ENCODE results near the gene XRCC5. TPM values are rescaled to one million over a fixed set of nuclear protein-coding genes. Genes with fewer than 3 reads are reported as not detected.

The XRCC5 gene
- total RNA-seq, 2 experiments from 2014 or later, result 510 to 515 TPM

DNA sequence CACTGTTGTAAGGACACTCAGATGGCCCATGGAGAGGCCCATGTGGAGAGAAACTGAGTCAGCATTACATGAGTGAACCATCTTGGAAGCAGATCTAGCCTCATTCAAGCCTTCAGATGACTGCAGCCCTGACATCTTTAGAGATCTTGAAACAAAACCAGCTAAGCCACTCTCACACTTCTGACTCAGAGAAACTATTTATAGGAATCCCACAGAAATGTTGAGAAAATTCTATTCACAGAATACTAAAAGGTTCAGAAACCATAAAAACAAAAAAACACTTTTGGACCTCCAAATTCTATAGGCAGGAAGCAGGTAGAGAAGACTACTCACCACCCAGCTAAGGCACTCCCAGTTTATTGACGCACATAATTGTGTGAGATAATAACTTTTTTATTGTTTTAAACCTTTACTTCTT, 18.8 kb upstream of the XRCC5 start:
- Mint-ChIP-seq H3K36me3 (peaks cover 1% of the 10 kb centered on the region), H3K27ac (peak overlapping the region; percentile 60), H3K4me1 (ENCODE audit: low read depth) (peaks cover 23% of the 10 kb centered on the region), H3K27me3 (no peaks in the 10 kb centered on the region), H3K4me3 (no peak overlapping the region), H3K9me3 (no peaks in the 10 kb centered on the region)
- CTCF ChIA-PET, result interaction anchor here (1.2 to 1.3 kb wide), 2 partner anchors 9 to 23 kb away, joined by 3 to 4 read pairs; partner anchors contain the start of genes PECR and TMEM169
- POLR2A ChIA-PET, result interaction anchor here (1.4 kb wide), 1 partner anchor 19 kb away, joined by 5 read pairs; the partner anchor contains the start of gene XRCC5
- DNase-seq, result peak; percentile 23
- intact Hi-C loops (cut with micrococcal nuclease), result loop anchor here (1.0 kb wide), 1 partner anchor 19 kb away; the partner anchor contains the start of gene XRCC5

DNA sequence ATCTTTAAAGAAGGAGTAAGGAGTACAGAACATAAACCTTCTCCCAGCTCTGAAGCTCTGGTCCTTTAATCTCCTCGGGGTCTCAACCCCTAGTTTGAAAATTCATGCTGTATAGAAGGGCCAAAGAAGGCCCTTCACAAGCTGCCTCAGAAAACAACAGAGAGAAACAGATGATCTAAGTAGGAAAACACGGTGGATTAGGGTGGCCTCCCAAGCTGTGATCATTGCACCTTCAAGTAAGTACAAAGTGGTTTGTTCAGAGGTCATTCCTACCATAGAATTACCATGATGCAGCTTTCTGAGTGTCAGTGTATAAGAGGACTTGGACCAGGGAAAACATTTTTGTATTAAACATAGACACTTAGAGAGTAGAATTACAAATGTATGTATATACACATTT, 16.5 kb upstream of the XRCC5 start:
- Mint-ChIP-seq H3K9me3 (no peaks in the 10 kb centered on the region), H3K4me3 (no peak overlapping the region), H3K36me3 (peaks cover 1% of the 10 kb centered on the region), H3K4me1 (ENCODE audit: low read depth) (peaks cover 14% of the 10 kb centered on the region), H3K27me3 (no peaks in the 10 kb centered on the region), H3K27ac (no peak overlapping the region)
- POLR2A ChIA-PET, result interaction anchor here (0.8 to 1.1 kb wide), 2 partner anchors 15 to 16 kb away, joined by 3 read pairs; partner anchors contain the start of gene XRCC5
- DNase-seq, result no peak
- intact Hi-C loops (cut with micrococcal nuclease), result no loop called here
- CTCF ChIA-PET, result interaction anchor here (0.9 to 2.0 kb wide), 4 partner anchors 10 to 34 kb away, joined by 3 to 7 read pairs (median 4); partner anchors contain the start of genes PECR, TMEM169 and XRCC5

DNA sequence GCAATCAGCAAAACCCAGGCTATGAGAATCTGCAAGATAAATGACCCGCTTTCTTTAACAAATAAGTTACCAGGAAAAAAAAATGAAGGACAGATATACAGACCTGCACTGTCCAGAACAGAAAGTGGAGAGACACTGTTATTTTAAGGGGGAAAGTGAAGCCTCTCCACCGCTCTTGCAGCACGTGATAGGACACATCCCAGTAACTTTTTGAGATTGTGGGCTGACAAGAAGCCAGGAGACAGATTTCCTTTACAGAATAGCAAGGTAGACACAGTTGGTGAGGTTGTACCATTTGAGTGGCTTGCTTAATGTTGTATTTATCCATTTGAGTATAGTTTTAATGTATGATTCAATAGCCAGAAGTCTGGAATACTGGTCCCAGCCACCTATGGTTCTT, 14.4 kb upstream of the XRCC5 start:
- Mint-ChIP-seq H3K4me1 (ENCODE audit: low read depth) (peaks cover 13% of the 10 kb centered on the region), H3K27ac (no peak overlapping the region), H3K9me3 (no peaks in the 10 kb centered on the region), H3K27me3 (no peaks in the 10 kb centered on the region), H3K36me3 (peaks cover 1% of the 10 kb centered on the region), H3K4me3 (no peak overlapping the region)
- ChIA-PET CTCF (interaction anchor here (1.9 kb wide), 1 partner anchor 13 kb away, joined by 5 read pairs; the partner anchor contains the start of genes PECR and TMEM169), POLR2A (no interaction called here)
- no peak for DNase-seq
- intact Hi-C loops (cut with micrococcal nuclease), result no loop called here

DNA sequence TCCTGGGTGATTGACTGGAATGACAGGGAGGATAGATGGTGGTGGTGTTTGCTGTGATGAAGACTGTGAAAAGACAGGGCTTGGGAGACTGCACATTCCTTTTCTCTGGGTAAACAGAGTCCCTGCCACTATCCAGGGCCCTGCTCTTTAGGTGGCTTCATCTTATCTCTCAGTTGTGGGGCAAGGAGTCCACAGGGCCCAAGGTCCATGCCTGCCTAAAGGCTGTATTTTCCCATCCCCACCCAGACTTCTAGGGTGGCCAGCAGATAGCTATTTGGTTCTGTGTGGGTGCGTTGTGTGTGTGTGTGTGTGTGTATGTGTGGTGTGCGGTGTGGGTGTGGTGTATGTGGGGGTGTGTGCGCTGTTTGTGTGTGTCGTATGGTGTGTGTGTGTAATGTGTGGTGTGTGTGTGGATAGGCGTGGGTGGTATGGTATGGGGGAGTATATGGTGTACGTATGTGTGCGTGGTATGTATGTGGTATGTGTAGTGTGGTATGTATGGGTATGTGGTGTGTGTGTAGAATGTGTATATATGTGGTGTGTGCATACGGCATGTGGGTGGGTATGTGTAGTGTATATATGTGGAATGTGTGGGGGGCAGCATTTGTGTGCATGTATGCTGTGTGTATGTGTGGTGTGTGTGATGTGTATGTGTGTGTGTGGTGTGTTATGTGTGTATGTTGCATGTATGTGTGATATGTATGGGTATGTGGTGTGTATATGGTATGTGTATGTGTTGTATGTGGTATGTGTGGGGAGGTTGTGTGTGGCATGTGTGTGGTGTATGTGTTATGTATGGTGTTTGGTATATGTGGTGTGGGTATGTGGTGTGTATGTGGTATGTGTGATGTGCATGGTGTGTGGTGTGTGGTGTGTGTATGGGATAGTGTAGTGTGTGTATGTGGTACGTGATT, 10.5 kb upstream of the XRCC5 start:
- CTCF ChIA-PET, result no interaction called here
- no peaks in the 10 kb centered on the region for H3K9me3 Mint-ChIP-seq
- H3K27ac Mint-ChIP-seq, result no peak overlapping the region
- POLR2A ChIA-PET, result no interaction called here
- intact Hi-C loops (cut with micrococcal nuclease), result no loop called here
- H3K36me3 Mint-ChIP-seq, result peaks cover 4% of the 10 kb centered on the region
- no peak for DNase-seq
- H3K4me1 Mint-ChIP-seq (ENCODE audit: low read depth), result no peaks in the 10 kb centered on the region
- no peaks in the 10 kb centered on the region for H3K27me3 Mint-ChIP-seq
- H3K4me3 Mint-ChIP-seq, result no peak overlapping the region

DNA sequence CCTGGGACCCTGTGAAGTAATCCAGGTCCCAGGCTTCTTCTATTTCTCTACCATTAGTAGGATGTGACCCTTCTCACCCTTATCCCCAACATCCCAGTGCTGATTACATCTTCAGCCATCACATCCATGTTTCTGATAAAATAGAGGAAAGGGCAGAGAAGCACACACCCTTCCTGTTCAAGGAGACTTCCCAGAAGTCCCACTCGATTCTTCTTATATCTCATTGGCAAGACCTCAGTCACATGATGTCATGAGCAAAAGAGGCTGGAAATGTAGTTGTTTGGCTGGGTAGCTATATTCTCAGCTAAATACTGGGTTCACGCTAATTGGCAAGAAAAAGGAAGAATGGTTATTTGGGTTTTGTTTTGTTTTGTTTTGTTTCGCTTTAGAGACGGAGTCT, 8.0 kb upstream of the XRCC5 start:
- H3K27me3 Mint-ChIP-seq, result no peaks in the 10 kb centered on the region
- POLR2A ChIA-PET, result no interaction called here
- CTCF ChIA-PET, result interaction anchor here (1.7 kb wide), 1 partner anchor 67 kb away, joined by 6 read pairs; no protein-coding TSS in a partner anchor

DNA sequence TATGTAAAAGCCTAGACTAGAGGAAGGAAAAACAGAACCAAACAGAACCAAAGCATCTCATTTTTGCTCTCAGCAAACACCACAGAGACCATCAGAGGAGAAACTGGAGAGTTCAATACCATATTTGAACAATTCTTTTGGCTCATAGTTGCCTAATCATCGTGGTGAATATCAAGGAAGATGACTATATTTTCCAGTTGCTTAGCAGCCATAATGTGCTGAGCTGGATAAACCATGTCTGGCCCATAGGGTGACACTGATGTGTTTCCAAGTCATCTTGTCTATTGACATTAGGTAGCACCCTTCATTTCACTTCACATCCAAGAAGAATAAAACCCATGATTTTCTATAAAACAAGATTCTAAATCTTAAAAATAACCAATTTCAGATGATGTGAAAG, 5.9 kb upstream of the XRCC5 start:
- DNase-seq, result no peak
- Mint-ChIP-seq H3K27ac (no peak overlapping the region), H3K36me3 (peaks cover 4% of the 10 kb centered on the region), H3K4me1 (ENCODE audit: low read depth) (peaks cover 2% of the 10 kb centered on the region), H3K27me3 (no peaks in the 10 kb centered on the region), H3K4me3 (no peak overlapping the region), H3K9me3 (no peaks in the 10 kb centered on the region)
- POLR2A ChIA-PET, result no interaction called here
- intact Hi-C loops (cut with micrococcal nuclease), result no loop called here
- CTCF ChIA-PET, result interaction anchor here (0.6 to 1.6 kb wide), 6 partner anchors 11 to 783 kb away, joined by 3 to 5 read pairs (median 5); no protein-coding TSS in a partner anchor

More for the DNA sequence above, 8.0 kb upstream of the XRCC5 start:
- Mint-ChIP-seq H3K9me3 (no peaks in the 10 kb centered on the region), H3K4me3 (no peak overlapping the region), H3K27ac (no peak overlapping the region), H3K4me1 (ENCODE audit: low read depth) (no peaks in the 10 kb centered on the region), H3K36me3 (peaks cover 4% of the 10 kb centered on the region)
- DNase-seq, result no peak
- intact Hi-C loops (cut with micrococcal nuclease), result no loop called here

DNA sequence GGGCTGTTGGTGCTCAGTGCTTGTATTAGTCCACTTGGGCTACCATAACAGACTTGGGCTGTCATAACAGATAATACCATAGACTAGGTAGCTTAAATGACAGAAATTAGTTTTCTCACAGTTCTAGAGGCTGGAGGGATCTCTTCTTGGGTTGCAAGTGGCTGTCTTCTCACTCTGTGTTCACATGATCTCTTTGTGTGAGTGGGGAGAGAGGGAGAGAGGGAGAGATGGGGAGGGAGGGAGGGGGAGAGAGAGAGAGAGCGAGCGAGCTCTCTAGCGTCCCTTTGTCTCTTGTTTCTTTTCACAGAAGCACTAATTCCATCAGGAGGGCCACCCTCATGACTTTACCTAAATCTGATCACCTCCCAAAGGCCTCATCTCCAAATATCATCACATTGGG, 4.5 kb upstream of the XRCC5 start:
- POLR2A ChIA-PET, result no interaction called here
- Mint-ChIP-seq H3K27ac (no peak overlapping the region), H3K4me1 (ENCODE audit: low read depth) (peaks cover 10% of the 10 kb centered on the region), H3K27me3 (peaks cover 2% of the 10 kb centered on the region), H3K4me3 (no peak overlapping the region), H3K9me3 (no peaks in the 10 kb centered on the region), H3K36me3 (peaks cover 10% of the 10 kb centered on the region)
- CTCF ChIA-PET, result interaction anchor here (0.9 to 1.6 kb wide), 3 partner anchors 9 to 299 kb away, joined by 4 to 5 read pairs (median 5); no protein-coding TSS in a partner anchor
- no peak for DNase-seq
- intact Hi-C loops (cut with micrococcal nuclease), result no loop called here

DNA sequence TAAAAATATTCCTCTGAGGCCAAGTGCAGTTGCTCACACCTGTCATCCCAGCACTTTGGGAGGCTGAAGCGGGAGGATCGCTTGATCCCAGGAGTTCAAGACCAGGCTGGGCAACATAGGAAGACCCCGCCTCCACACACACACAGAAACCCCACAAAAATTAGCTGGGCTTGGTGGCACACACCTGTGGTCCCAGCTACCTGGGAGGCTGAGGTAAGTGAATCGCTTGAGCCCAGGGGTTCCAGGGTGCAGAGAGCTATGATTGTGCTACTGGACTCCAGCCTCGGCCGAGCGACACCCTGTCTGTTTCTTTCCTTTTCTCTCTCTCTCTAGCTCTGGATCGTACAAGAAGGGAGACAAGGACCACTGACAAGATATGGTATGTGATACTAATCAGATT, 1.8 kb upstream of the XRCC5 start:
- intact Hi-C loops (cut with micrococcal nuclease), result no loop called here
- CTCF ChIA-PET, result interaction anchor here (3.3 to 7.6 kb wide), 4 partner anchors 13 to 74 kb away, joined by 32 to 50 read pairs (median 42); partner anchors contain the start of genes PECR and TMEM169
- POLR2A ChIA-PET, result interaction anchor here (1.0 kb wide), 1 partner anchor 15 kb away, joined by 3 read pairs; no protein-coding TSS in a partner anchor
- no peak overlapping the region for H3K27ac Mint-ChIP-seq
- no peaks in the 10 kb centered on the region for H3K9me3 Mint-ChIP-seq
- H3K36me3 Mint-ChIP-seq, result peaks cover 29% of the 10 kb centered on the region
- H3K4me1 Mint-ChIP-seq (ENCODE audit: low read depth), result peaks cover 32% of the 10 kb centered on the region
- no peak for DNase-seq
- H3K4me3 Mint-ChIP-seq, result no peak overlapping the region
- H3K27me3 Mint-ChIP-seq, result peaks cover 2% of the 10 kb centered on the region

DNA sequence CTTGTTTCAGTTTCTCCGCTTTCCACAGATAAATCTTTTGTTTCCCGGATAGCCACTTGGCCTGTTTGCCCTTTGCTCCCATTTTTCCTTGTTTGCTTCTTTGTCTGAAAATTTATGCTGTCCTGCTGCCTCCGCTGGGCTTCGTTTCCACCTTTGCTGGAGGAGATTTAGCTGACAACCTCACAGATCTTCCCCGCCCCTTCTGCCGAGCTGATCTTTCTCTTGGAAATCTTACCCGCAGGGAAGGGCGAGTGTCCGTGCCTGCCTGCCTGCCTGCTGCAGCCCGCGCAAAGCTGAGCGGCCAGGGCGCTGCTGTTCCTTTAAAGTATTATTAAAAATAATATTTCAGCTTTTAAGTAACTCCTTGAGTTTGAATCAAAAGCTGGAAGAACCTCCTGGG, 1.4 kb upstream of the XRCC5 start:
- ChIA-PET CTCF (interaction anchor here (3.3 to 7.6 kb wide), 4 partner anchors 13 to 75 kb away, joined by 32 to 50 read pairs (median 42); partner anchors contain the start of genes PECR and TMEM169), POLR2A (interaction anchor here (1.0 kb wide), 1 partner anchor 16 kb away, joined by 3 read pairs; no protein-coding TSS in a partner anchor)
- Mint-ChIP-seq H3K9me3 (no peaks in the 10 kb centered on the region), H3K27ac (no peak overlapping the region), H3K4me1 (ENCODE audit: low read depth) (peaks cover 36% of the 10 kb centered on the region), H3K4me3 (no peak overlapping the region), H3K36me3 (peaks cover 33% of the 10 kb centered on the region), H3K27me3 (peaks cover 2% of the 10 kb centered on the region)
- DNase-seq, result no peak
- intact Hi-C loops (cut with micrococcal nuclease), result no loop called here

DNA sequence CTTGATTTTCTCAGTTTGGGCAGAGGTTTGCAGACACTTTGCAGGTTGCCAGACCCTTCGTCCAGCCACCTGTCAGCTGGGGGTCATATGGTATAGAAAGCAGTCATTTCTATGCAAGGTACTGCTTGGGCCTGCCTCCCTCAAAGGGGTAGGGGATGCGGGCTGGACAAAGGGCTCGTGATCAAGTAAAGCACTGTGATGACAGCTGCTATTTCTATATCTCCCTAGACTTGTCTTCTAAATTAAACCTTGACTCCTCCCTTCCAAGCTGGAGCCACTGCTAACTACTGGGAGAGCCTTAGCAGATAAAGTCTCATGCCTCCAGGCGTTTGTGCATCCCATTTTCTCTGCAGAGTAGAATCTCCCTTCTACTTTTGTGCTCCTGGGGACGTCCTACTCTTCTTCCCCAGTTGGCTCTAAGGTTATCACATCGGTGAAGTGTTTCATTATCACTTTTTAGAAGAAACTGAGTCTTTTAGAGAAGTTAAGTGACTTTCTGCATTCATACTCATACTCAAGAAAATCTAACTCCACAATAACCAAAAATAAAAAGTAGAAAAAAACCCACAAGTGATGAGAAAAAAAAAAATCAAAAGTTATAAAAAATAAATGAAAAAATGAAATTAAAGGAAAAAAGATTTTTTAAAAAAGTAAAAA, 710 bp upstream of the XRCC5 start:
- intact Hi-C loops (cut with micrococcal nuclease), result no loop called here
- Mint-ChIP-seq H3K9me3 (no peaks in the 10 kb centered on the region), H3K4me3 (peak overlapping the region; percentile 100), H3K27ac (peak overlapping the region; percentile 100), H3K27me3 (peaks cover 2% of the 10 kb centered on the region), H3K4me1 (ENCODE audit: low read depth) (peaks cover 43% of the 10 kb centered on the region), H3K36me3 (peaks cover 40% of the 10 kb centered on the region)
- POLR2A ChIA-PET, result interaction anchor here (0.7 to 2.7 kb wide), 9 partner anchors 9 to 389 kb away, joined by 3 to 9 read pairs (median 4); partner anchors contain the start of genes PECR and TMEM169
- CTCF ChIA-PET, result interaction anchor here (0.6 to 7.6 kb wide), 14 partner anchors 12 to 390 kb away, joined by 3 to 50 read pairs (median 7); partner anchors contain the start of genes PECR, RPL37A and TMEM169
- DNase-seq, result no peak

DNA sequence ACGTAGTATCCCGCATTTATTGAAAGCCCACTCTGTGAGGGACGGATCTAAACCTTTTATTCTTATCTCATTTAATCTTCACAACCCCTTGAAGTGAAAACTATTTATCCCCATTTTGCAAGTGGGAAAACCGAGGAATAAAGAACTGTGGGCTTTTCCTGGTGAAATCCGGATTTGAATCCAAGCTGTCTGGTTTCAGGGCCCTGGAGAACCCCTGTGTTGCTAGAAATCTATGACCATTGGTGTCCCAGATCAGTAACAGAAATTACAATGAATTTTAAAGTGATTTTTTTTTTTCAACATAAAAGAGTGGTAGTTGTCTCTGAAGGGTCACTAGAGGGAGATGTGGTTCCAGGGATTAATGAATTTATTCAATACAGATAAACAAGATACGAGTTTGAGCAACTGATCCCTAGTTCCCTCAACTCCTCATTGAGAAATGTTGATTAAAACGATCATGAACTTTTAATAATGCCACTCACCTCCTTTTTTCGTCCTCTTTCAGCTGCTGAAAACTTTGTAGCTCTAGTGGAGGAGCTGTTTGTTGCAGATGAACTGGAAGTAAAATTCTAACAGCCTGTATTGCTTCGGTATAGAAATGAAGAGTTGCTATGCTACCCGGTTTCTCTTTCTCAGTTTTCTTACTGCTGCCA, 940 bp downstream of the XRCC5 start:
- Mint-ChIP-seq H3K4me1 (ENCODE audit: low read depth) (peaks cover 59% of the 10 kb centered on the region), H3K36me3 (peaks cover 56% of the 10 kb centered on the region)

More for the DNA sequence above, 940 bp downstream of the XRCC5 start:
- intact Hi-C loops (cut with micrococcal nuclease), result loop anchor here (1.0 to 10.0 kb wide), 9 partner anchors 10 to 555 kb away; partner anchors contain the start of gene SMARCAL1
- peak overlapping the region; percentile 100 for H3K27ac Mint-ChIP-seq
- ChIA-PET CTCF (interaction anchor here (0.6 to 7.6 kb wide), 35 partner anchors 10 to 672 kb away, joined by 3 to 50 read pairs (median 4); partner anchors contain the start of genes PECR, RPL37A and TMEM169), POLR2A (interaction anchor here (1.1 to 2.7 kb wide), 5 partner anchors 20 to 37 kb away, joined by 3 to 9 read pairs (median 5); partner anchors contain the start of genes PECR and TMEM169)
- no peaks in the 10 kb centered on the region for H3K9me3 Mint-ChIP-seq
- H3K4me3 Mint-ChIP-seq, result peak overlapping the region; percentile 100
- peaks cover 4% of the 10 kb centered on the region for H3K27me3 Mint-ChIP-seq
- no peak for DNase-seq
